Liver (tissue), 9 donors: ENCODE measurements around the gene NUP37. TPM values are rescaled to one million over a fixed set of nuclear protein-coding genes. Genes with fewer than 3 reads are reported as not detected.

Experiments used
- DNase-seq: peaks from one replicate; pipeline ENCODE4 v3.0.0-alpha.2; 2017; ENCODE audit warnings: low spot score
- H3K27ac ChIP-seq, 2 donors: one replicate each; pipeline ENCODE4 v1.7.0; 2013; ENCODE audit warnings: inconsistent platforms in 2 of 2, low read length in 2 of 2, control low read depth in 1 of 2, low read depth in 1 of 2, mild to moderate bottlenecking in 1 of 2
- H3K27me3 ChIP-seq, 4 donors: one replicate each; pipeline versions ENCODE4 v1.6.1 to v1.7.0; 2013; ENCODE audit warnings: low read length in 3 of 4, inconsistent platforms in 1 of 4, mild to moderate bottlenecking in 1 of 4, moderate library complexity in 1 of 4; ENCODE audit not compliant: control insufficient read depth in 4 of 4, insufficient read depth in 4 of 4
- H3K36me3 ChIP-seq, 4 donors: one replicate each; pipeline versions ENCODE4 v1.6.1 to v1.7.0; 2013; ENCODE audit warnings: low read length in 3 of 4, mild to moderate bottlenecking in 3 of 4, low read depth in 1 of 4, moderate library complexity in 1 of 4; ENCODE audit not compliant: control insufficient read depth in 4 of 4, insufficient read depth in 3 of 4
- H3K4me1 ChIP-seq, 4 donors: one replicate each; pipeline versions ENCODE4 v1.6.1 to v1.7.0; 2013; ENCODE audit warnings: low read length in 3 of 4, mild to moderate bottlenecking in 3 of 4, moderate library complexity in 1 of 4; ENCODE audit not compliant: control insufficient read depth in 4 of 4, insufficient read depth in 4 of 4
- H3K4me3 ChIP-seq, 3 donors: one replicate each; pipeline versions ENCODE4 v1.6.1 to v1.7.0; 2013; ENCODE audit warnings: low read length in 3 of 3, control low read depth in 1 of 3, low read depth in 1 of 3, mild to moderate bottlenecking in 1 of 3
- H3K9ac ChIP-seq, 2 donors: one replicate each; pipeline ENCODE4 v1.7.0; 2013; ENCODE audit warnings: low read length in 2 of 2, mild to moderate bottlenecking in 2 of 2, moderate library complexity in 2 of 2, control low read depth in 1 of 2, low read depth in 1 of 2
- H3K9me3 ChIP-seq, 4 donors: one replicate each; pipeline versions ENCODE4 v1.6.1 to v1.7.0; 2013; ENCODE audit warnings: low read length in 3 of 4; ENCODE audit not compliant: control insufficient read depth in 4 of 4
- EGR1 ChIP-seq, 2 donors: IDR thresholded peaks; 2 replicates each; pipeline ENCODE4 v1.6.1; 2016 to 2018; ENCODE audit warnings: antibody characterized with exemption in 2 of 2, low read depth in 2 of 2
- FOXA1 ChIP-seq: IDR thresholded peaks from 2 replicates; pipeline ENCODE4 v1.6.1; 2016; ENCODE audit warnings: antibody characterized with exemption
- FOXA2 ChIP-seq: IDR thresholded peaks from 2 replicates; pipeline ENCODE4 v1.6.1; 2016; ENCODE audit warnings: antibody characterized with exemption
- HNF4A ChIP-seq, 2 donors: conservative IDR thresholded peaks; 2 replicates each; pipeline ENCODE4 v1.6.1; 2016; ENCODE audit warnings: antibody characterized with exemption in 2 of 2, mild to moderate bottlenecking in 2 of 2
- JUND ChIP-seq, 2 donors: IDR thresholded peaks; 2 replicates each; pipeline ENCODE4 v1.6.1; 2016; ENCODE audit warnings: antibody characterized with exemption in 2 of 2
- NR2F2 ChIP-seq: IDR thresholded peaks from 2 replicates; pipeline ENCODE4 v1.6.1; 2016; ENCODE audit warnings: antibody characterized with exemption
- RAD21 ChIP-seq, 2 donors: IDR thresholded peaks; 2 replicates each; pipeline ENCODE4 v1.6.1; 2016; ENCODE audit warnings: antibody characterized with exemption in 2 of 2, mild to moderate bottlenecking in 2 of 2
- RXRA ChIP-seq, 2 donors: IDR thresholded peaks; 2 replicates each; pipeline ENCODE4 v1.6.1; 2017 to 2018; ENCODE audit warnings: antibody characterized with exemption in 2 of 2, mild to moderate bottlenecking in 1 of 2
- SP1 ChIP-seq: IDR thresholded peaks from 2 replicates; pipeline ENCODE4 v1.6.1; 2018; ENCODE audit warnings: antibody characterized with exemption, mild to moderate bottlenecking
- YY1 ChIP-seq: IDR thresholded peaks from 2 replicates; pipeline ENCODE4 v1.6.1; 2016; ENCODE audit warnings: antibody characterized with exemption, mild to moderate bottlenecking
- WGBS: extraction: QIAGEN DNeasy Blood & Tissue Kit; methylation state at CpG from one replicate; pipeline ENCODE4 v1.1.7; 2013; 5-methylcytosine and 5-hydroxymethylcytosine counted together
- polyA plus RNA-seq, 2 donors: library from polyadenylated mRNA; stranded (reverse) in 1 of 2; unstranded in 1 of 2; fragments of 200-250 nt in 1 of 2; fragments of >200 nt in 1 of 2; fragmentation: Nextera tagmentation in 1 of 2; extraction: Ambion mirVana in 1 of 2; gene quantifications; one replicate each; pipeline versions ENCODE4 v1.2.1 to v1.2.3, GENCODE V29; 2013 to 2015
- total RNA-seq, 2 donors: library from RNA; depleted of rRNA; stranded (reverse); fragments of >200 nt; gene quantifications; one replicate each; pipeline ENCODE4 v1.2.3, GENCODE V29; 2014
- TF ChIP-seq, protein P1 (sequence below): IDR thresholded peaks from 2 replicates; pipeline ENCODE4 v1.6.1; 2016; ENCODE audit warnings: antibody characterized with exemption
- TF ChIP-seq, protein P2 (sequence below): IDR thresholded peaks from 2 replicates; pipeline ENCODE4 v1.6.1; 2016; ENCODE audit warnings: antibody characterized with exemption, mild to moderate bottlenecking
- TF ChIP-seq, protein P3 (sequence below): IDR thresholded peaks from 2 replicates; pipeline ENCODE4 v1.6.1; 2016; ENCODE audit warnings: antibody characterized with exemption
- TF ChIP-seq, protein P4 (sequence below): fragments of 150-350 bp; IDR thresholded peaks from 2 replicates; pipeline ENCODE4 v1.5.1; 2017; ENCODE audit warnings: improper control_type of control experiment, low read depth, low read length; ENCODE audit not compliant: missing input control
- donor health status: healthy.
- donor health status: healthy.
- donor health status: healthy.
- donor health status: healthy.
- donor health status: healthy.

Gene NUP37
- total and polyA plus RNA-seq, 4 donors, result 7.3 to 24.5 (median 8.5) TPM

DNA sequence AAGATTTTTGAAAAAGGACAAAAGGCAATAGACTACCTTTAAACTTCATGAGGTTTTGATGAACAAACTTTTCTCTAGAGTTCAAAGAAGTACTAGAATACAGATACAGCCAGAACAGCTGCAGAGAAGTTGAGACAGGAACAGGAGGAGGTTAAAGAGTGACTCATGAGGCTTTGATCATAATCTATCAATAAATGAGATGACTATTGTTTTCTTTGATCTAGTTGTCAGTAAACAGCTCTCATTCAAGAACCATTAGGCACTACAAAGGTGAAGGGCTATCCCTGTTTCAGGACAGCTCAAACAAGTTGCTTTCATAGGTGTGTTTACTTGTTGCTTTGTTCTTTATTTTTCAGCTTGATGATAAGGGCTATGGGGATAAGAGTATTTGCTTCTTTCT is 60.6 kb downstream of the NUP37 start:
- H3K9ac ChIP-seq, result no peak overlapping the region
- H3K9me3 ChIP-seq, result no peaks in the 10 kb centered on the region
- no peak for DNase-seq
- H3K4me1 ChIP-seq, result peaks cover 0 to 10% (median 3%) of the 10 kb centered on the region in 4 donors
- no peaks in the 10 kb centered on the region for H3K27me3 ChIP-seq
- H3K36me3 ChIP-seq, result peaks cover 1 to 8% (median 5%) of the 10 kb centered on the region in 4 donors
- H3K4me3 ChIP-seq, result no peak overlapping the region
- TF ChIP-seq RXRA (IDR thresholded peaks at IDR 0.05) (no peak), SP1 (no peak), YY1 (no peak), HNF4A (conservative IDR thresholded peaks at IDR 0.05) (no peak)
- H3K27ac ChIP-seq, result no peak overlapping the region

DNA sequence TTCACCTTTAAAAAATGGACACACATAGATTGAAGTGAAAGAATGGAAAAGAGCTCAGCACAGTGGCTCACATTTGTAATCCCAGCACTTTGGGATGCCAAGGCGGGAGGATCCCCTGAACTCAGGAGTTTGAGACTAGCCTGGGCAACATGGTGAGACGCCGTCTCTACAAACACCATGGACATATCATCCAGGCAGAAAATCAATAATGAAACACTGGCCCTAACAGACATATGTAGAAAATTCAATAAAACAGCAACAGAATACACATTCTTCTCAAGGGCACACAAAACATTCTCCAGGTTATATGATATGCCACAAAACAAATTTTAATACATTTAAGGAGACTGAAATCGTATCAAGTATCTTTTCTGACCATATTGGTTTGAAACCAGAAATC is 65.6 kb downstream of the NUP37 start:
- H3K27me3 ChIP-seq, result no peaks in the 10 kb centered on the region
- H3K4me1 ChIP-seq, result no peaks in the 10 kb centered on the region
- H3K4me3 ChIP-seq, result no peak overlapping the region
- H3K9ac ChIP-seq, result no peak overlapping the region
- TF ChIP-seq FOXA2 (no peak), RAD21 (IDR thresholded peaks at IDR 0.05) (no peak), NR2F2 (no peak), HNF4A (conservative IDR thresholded peaks at IDR 0.05) (no peak), RXRA (IDR thresholded peaks at IDR 0.05) (no peak), SP1 (no peak), EGR1 (IDR thresholded peaks at IDR 0.05; ENCODE audit: low read depth in 2 of 2) (no peak), JUND (IDR thresholded peaks at IDR 0.05) (no peak)
- TF ChIP-seq, protein P1, sequence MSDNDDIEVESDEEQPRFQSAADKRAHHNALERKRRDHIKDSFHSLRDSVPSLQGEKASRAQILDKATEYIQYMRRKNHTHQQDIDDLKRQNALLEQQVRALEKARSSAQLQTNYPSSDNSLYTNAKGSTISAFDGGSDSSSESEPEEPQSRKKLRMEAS, result no peak
- TF ChIP-seq, protein P2, sequence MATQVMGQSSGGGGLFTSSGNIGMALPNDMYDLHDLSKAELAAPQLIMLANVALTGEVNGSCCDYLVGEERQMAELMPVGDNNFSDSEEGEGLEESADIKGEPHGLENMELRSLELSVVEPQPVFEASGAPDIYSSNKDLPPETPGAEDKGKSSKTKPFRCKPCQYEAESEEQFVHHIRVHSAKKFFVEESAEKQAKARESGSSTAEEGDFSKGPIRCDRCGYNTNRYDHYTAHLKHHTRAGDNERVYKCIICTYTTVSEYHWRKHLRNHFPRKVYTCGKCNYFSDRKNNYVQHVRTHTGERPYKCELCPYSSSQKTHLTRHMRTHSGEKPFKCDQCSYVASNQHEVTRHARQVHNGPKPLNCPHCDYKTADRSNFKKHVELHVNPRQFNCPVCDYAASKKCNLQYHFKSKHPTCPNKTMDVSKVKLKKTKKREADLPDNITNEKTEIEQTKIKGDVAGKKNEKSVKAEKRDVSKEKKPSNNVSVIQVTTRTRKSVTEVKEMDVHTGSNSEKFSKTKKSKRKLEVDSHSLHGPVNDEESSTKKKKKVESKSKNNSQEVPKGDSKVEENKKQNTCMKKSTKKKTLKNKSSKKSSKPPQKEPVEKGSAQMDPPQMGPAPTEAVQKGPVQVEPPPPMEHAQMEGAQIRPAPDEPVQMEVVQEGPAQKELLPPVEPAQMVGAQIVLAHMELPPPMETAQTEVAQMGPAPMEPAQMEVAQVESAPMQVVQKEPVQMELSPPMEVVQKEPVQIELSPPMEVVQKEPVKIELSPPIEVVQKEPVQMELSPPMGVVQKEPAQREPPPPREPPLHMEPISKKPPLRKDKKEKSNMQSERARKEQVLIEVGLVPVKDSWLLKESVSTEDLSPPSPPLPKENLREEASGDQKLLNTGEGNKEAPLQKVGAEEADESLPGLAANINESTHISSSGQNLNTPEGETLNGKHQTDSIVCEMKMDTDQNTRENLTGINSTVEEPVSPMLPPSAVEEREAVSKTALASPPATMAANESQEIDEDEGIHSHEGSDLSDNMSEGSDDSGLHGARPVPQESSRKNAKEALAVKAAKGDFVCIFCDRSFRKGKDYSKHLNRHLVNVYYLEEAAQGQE, result no peak
- TF ChIP-seq, protein P3, sequence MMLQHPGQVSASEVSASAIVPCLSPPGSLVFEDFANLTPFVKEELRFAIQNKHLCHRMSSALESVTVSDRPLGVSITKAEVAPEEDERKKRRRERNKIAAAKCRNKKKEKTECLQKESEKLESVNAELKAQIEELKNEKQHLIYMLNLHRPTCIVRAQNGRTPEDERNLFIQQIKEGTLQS, result no peak
- H3K9me3 ChIP-seq, result no peaks in the 10 kb centered on the region
- 92% methylated on average over 4 of the region's 4 CpGs for WGBS
- peaks cover 4 to 17% (median 10%) of the 10 kb centered on the region in 4 donors for H3K36me3 ChIP-seq
- H3K27ac ChIP-seq, result no peak overlapping the region
- DNase-seq, result no peak

DNA sequence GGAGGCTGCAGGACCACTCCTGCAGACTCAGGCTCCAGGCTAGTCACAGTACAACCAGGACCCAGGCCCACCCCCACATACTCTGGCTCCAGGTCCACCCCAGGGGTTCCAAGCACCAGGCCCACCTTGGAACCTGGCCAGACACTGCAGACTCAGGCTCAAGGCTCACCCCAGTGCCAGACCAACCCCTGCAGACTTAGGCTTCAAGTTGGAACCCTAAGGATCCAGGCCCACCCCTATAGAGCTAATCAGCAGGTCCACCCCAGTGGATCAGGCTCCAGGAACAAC is 66.9 kb downstream of the NUP37 start:
- Histone ChIP-seq H3K9me3 (no peaks in the 10 kb centered on the region), H3K9ac (no peak overlapping the region), H3K4me3 (no peak overlapping the region), H3K4me1 (no peaks in the 10 kb centered on the region), H3K36me3 (peaks cover 11 to 24% (median 15%) of the 10 kb centered on the region in 4 donors), H3K27ac (no peak overlapping the region), H3K27me3 (no peaks in the 10 kb centered on the region)
- DNase-seq, result no peak
- TF ChIP-seq, protein P2, result no peak
- TF ChIP-seq FOXA1 (no peak), NR2F2 (no peak)
- TF ChIP-seq, protein P4, sequence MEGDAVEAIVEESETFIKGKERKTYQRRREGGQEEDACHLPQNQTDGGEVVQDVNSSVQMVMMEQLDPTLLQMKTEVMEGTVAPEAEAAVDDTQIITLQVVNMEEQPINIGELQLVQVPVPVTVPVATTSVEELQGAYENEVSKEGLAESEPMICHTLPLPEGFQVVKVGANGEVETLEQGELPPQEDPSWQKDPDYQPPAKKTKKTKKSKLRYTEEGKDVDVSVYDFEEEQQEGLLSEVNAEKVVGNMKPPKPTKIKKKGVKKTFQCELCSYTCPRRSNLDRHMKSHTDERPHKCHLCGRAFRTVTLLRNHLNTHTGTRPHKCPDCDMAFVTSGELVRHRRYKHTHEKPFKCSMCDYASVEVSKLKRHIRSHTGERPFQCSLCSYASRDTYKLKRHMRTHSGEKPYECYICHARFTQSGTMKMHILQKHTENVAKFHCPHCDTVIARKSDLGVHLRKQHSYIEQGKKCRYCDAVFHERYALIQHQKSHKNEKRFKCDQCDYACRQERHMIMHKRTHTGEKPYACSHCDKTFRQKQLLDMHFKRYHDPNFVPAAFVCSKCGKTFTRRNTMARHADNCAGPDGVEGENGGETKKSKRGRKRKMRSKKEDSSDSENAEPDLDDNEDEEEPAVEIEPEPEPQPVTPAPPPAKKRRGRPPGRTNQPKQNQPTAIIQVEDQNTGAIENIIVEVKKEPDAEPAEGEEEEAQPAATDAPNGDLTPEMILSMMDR, result no peak
- TF ChIP-seq, protein P3, result no peak
